Measurements from ENCODE around the gene CCDC102A.
"Not testable (repeated sequence)": the region's sequence is repeated elsewhere in the genome, so short reads cannot be mapped to it uniquely, and the experiment has no call there.

Gene CCDC102A

DNA sequence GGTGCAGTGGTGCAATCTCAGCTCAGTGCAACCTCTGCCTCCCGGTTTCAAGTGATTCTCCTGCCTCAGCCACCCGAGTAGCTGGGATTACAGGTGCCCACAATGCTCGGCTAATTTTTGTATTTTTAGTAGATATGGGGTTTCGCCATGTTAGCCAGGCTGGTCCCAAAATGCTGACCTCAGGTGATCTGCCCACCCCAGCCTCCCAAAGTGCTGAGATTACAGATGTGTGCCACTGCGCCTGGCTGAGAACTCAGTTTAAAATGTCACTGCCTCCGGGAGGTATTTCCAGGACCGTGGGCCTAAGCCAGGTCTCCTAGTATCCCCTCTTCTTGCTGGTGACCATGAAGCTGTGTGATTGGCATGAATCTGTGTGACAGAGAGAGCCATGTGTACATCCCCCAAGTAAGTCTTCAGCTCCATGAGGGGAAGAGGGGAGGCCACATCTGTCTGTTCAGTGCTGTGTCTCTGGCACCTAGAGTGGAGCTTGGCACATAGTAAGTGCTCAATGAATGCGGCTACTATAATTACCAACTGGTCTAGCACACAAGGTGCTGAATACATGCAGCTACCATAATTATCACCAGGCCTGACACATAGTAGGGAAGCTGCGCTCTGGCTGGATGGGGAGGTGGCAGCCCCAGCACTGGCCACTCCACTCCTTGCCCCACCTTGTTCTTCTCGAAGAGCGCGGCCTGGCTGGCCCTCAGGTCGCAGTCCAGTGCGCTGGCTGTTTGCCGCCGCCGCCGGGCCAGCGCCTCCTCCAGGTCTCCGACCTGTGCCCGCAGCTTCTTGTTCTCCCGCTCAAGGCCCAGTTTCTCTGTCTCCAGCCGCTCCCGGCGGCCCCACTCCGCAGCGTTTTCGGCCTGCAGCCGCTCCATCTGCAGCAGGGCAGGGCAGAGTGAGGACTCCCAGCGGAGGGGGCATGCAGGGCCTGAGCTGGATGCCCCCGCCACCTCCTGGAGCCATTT, 18.7 kb downstream of the CCDC102A start:
- no peak for DNase-seq

DNA sequence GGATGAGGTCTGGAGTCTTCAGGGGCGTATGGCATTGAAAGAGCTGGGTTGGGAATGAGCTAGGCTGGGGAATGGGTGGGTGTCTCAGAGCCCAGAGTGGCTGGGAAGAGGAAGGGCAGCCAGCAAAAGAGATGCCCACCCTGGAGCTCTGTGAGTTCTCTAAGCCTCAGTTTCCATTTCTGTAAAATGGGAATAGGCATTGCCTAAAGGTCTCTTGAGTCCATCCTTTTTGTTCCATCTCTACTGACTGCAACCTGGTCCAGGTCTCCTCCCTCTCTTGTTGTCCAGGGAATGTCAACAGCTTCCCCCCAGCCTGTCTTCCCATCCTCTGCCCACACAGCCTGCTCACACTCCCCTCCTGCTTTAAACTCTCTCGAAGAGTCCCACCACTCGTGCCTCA, 19.6 kb downstream of the CCDC102A start:
- DNase-seq, result no peak

DNA sequence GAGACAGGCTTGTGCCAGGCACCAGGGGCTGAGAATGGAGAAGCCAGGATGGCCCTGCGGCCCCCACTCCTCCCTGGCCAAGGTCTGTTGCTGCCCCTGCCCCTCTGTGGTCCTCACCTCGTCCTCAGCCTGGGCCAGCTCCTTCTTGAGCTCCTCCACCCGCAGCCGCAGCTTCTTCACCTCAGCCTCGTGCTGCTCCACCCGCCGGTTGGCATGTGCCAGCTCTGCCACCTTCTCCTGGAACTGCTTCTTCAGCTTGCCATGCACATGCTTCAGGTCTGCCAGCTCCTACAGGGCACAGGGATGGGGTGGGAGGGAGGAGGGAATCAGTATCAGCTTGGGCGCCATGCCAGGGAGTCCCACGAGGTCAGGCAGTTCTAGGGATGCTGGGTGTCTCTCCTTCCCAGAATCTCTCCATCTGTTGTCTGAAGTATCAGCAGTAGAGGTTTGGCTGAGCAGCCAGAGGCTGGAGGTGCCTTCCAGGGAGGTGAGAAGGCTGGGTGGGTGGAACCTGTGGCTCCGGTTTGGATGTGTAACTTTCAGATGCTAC, 20.1 kb downstream of the CCDC102A start:
- DNase-seq, result no peak

DNA sequence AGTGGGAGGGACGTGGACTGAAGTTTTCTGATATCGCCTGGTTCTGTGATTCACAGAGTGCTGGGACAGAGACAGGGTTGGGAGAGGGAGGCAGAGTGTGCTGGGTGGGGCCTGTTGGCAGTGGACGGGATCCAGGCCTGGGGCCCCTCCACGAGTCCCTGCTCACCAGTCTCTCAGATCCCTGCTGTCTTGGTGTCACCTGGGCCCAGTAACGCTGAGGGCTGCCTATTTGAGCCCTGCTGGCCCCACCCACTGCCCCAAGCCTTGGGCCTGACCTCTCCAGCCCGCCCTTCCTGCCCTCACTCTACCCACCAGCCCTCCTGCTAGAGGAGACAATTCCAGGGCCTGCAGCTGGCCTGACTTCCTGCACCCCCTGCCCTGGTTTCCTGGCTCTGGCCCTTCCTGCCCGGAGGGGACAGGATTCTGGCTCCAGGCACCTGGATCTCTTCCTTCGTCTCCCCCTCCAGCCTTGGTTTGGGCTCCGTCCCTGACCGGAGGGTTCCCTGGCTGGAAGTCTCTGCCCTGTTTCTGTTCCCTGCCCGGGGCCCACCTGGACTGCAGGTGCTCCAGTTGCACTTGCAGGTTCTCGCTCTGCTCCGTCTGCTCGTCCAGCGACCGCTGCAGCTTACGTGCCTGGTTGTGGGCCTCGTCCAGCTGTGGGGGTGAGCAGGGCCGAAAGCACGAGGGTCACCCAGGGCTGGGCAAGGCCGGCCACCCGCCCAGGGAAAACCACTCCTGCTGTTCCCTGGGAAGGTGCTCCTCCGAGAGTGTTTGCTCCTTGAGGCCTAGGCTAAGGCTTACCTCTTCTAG, 21.4 kb downstream of the CCDC102A start:
- DNase-seq, result no peak

DNA sequence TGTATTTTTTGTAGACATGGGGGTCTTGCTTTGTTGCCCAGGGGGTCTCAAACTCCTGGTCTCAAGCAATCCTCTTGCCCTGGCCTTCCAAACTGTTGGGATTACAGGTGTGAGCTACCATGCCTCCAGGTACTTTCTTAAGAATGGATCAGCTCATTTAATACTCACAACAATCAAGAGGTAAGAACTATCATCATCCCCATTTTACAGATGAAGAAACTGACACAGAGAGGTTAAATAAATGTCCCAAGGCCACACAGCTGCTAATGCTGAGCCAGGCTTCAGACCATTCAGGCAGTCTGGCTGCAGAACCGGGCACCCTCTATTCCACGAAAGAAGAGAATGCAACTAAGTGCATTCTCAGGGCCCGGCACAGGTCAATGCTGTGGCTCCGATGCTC, 22.0 kb downstream of the CCDC102A start:
- DNase-seq, result no peak

DNA sequence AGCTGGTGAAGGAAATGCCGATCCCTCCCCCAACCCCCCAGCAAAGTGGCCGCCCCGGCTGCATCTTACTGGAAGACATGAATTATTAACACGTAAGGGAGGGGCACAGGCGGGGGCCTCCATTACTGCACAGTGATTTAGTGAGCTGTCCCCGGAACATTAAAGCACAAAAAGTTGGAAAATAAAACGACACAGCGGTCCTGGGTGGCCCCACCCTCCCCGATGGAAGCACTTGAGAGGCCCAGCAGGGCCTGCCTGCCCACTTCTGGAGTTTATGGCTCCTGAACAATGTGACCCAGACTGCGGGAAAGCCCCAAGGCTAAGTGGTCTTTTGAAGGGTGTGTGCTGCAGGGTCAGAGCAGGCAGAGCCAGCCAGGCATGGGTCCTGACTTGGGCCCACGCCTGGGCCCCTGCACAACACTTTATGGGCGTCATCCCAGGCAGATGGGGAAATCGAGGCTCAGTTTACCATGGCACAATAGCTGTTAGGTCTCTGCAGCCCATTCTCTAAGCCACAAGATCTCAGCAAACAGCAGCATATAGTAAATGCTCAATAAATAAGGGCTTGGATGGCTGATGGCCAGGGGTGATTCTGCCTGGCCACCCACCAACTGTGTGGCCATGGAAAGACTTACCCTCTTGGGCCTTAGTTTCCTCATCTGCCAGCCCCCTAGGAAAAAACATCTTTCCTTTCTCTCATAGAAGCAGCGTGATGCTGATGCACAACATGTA, 22.8 kb downstream of the CCDC102A start:
- DNase-seq, result no peak

DNA sequence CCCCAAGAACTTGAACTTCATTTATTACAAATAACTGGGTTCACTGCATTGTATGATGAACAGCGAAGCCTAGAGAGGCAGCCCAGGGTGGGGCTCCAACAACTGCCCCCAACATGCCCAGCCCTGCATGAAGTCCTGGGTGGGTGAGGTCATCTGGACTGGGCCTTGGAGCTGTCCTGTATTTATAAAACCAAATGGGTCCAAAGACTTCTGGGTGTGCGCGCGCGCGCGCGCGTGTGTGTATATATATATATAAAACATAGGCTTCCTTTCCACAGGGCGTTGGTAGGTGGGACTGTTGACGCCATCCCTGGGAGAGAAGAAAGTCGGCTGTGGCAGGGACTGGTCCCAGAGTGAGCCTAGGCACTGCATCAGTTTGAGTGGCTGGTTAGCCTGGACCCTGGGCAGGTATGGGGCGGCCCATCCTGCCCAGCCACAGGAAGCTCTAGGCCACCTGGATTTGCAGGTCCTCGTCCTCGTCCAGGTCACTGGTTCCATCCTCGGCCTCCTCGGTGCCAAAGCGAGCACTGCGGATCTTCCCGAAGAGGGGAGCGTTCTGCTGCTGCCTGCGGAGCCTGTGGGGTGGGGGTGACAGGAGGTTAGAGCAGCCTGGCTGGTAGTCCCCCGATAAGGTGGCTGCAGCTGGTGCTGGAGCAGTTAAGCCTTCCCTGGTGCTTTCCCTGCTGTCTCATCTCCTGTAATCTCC, 23.9 kb downstream of the CCDC102A start:
- no peak for DNase-seq

DNA sequence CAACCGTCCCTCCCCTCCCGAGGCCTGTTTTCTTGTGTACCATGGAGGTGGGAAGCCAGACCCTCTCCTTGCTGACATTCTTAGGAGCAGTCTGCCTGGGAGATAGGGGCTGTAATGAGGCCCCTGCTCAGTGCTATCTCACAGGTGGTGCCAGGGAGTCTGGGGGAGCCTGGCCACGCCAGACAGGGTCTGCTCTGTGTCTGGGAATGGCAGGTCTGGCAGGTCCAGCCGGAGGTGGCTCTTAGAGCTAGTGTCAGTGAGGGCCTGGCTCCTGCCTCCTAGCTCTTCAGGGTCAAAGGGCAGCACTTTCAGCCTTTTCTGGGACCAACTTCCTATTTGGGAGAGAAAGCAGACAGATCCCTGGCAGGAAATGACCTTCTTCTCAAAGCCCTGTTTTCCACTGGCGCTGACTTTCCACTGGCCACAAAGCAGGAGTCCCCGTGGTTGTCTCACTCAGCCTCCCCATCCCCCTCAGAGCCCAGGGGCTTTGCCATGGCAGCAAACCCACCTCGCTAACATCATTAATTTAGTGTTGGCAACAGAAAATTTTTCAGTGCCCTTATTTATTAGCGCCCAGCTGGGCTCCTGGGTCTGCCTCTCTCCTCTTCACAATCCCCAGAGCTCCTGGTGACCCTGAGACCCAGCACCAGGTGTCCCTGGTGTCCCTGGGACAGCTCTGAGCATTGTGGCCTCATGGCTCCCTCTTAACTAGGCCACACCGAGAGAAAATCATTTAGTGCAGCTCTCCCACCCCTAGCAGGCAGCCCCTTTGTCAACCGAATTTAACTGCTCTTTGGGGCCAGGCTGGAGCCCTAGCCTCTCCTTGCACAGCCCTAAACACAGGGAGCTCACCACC, 26.1 kb downstream of the CCDC102A start:
- no peak for DNase-seq

DNA sequence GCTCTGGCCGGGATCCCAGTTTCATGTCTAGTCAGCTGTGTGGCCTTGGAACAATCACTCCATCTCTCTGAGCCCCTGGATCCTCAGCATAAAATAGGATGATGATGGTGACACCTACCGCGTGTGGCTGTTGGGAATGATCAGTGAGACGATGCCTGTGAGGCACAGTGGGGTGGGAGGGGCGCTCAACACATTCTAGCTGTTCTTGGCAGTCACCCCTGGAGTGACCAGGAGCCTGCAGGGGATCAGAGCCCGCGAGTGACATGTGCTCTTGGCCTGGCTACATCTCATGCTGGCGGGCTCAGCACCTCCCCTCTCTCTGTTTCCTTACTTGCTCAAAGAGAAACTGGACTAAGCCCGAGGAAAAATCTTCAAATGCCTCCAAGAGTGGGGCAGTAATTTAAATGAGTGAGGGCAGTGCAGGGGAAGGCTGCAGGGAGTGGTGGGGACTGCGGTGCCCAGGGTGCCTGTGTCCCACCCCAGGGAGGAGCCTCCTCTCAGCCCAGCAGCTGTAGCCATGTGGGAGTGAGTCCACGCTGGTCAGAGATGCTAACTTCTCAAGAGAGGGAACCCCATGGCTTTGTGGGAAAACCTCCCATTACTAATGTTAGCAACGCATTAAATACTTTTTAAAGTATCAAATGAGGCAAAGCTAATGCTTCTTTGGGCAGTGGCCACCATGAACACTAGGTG, 27.0 kb downstream of the CCDC102A start:
- DNase-seq, result no peak

DNA sequence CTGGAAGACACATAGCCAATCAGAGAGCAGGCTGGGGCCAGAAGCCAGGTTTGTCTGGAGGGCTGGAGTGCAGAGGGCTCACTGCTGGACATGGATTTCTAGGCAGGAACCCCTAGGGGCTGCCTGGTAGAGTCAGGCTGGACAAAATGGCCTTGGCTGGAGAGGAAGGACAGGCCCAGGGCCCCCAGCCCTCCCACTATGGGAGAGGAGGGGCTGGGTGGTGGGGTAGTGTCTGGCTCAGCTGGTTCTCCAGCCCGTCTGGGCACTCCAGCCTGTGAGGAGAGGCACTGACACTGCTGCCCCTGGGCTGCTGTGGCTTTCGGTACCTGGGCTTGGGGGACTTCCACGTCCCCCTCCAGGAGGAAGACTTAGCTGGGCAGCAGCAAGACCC, 28.3 kb downstream of the CCDC102A start:
- no peak for DNase-seq

DNA sequence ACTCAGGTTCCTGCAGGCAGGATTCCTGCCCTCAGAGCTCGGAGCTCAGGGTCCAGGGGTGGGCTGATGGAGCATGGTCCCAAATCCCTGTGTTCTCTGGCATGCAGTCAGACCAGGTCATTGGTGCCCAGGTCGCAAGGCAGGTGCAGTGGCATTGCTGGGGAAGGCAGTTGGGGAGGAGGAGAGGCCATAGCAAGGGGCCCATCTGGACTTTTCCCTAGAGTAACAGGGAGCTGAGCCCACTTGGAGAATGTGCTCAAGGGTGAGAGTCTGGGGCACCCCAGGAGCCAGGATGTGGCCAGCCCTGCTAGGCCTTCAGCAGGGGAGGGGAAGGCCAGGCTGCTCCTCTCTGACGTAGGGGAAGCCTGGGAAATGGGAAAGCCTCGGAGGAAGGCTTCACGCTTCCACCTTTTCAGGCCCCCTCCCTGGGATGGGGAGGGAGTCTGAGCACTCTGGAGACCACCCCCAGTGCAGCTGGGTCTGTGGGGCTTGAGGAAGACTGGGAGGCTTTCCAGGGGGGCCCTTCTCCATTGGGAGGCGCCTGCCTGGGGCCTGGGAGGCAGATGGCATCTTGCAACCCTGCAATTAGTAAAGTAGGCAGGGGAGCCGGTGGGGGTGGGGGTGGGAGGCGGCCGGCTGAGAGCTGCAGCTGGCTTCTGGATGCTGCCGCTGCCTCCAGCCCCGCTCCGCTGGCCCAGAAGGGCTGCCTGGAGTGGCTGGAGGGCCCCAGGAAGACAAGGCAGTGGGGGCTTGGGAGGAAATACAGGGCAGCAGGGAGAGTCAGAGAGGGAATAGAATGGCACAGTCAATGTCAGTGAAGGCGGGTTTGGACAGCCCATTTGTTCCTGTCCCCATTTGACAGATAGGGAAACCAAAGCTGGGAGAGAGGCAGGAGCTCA, 29.0 kb downstream of the CCDC102A start:
- DNase-seq, result no peak

DNA sequence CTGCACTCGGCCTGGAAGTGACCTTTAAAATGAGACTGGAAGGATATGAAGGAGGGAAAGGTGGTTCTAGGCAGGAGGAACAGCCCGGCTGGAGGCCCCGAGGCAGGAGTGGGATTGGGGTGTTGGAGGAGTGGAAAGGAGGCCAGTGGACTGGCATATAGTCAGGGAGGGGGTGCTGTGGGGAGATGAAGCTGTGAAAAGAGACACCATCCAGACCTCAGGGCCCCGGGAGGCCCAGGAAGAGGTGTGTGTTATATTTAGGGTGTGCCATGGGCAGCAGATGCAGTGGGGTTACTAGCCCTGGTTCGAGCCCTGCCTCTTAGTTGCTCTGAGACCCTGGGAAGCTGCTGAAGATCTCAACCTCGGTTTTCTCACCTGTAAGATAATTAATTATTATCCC, 31.2 kb downstream of the CCDC102A start:
- DNase-seq, result no peak

DNA sequence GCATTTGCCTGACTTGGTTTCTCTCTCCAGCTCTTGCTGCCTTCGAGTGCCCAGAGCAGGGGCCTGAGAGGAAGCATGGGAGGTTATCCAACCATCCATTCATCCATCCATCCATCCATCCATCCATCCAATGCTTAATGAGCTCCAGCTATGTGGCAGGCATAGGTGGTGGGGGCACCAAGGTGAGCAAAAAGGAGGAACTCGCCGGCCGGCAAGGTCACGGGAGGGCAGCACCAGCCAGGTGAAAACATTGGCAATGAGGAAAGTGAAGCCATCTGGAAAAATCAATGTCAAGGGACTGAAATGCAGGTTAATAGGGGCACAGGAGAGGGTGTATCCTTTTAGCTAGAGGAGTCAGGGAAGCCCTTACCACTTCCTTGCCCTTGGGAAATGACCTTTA, 31.9 kb downstream of the CCDC102A start:
- DNase-seq, result no peak

DNA sequence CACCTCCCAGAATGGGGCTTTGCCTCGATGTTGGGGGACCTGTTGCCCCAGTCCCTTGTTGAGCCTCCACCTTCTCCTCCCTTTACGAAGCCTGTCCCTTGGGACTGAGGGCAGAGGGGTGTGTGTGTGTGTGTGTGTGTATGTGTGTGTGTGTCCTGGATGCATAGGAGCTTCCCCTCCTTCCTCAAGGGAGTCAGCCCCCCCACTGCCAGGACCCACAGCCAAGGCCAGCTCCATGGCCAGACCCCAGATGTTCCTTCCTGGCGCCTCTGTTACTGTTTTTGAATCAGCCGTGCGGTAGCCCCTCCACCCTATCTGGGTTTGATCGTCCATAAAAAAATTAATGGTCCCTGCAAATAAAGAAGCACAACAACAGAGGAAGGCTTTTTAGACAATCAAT, 32.4 kb downstream of the CCDC102A start:
- DNase-seq, result no peak

DNA sequence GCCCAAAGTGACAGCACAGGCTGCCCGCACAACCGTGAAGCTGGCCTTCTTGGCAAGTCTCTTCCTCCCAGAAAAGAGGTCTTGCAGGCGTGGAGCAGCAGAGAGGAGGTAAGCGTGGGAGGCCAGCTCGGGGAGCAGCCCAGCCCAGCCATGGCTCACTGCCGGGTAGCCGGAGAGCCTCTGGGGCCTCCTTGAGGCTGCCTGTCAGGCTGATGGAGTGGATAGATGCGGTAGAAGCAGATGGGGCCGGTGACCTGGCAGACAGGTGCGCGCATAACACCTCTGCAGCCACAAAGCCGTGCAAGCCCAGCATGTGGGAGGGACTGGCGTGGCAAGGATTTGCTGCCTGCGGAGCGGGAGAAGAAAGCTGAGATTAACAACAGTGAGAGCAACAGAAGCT, 33.0 kb downstream of the CCDC102A start:
- DNase-seq, result peak; percentile 45

DNA sequence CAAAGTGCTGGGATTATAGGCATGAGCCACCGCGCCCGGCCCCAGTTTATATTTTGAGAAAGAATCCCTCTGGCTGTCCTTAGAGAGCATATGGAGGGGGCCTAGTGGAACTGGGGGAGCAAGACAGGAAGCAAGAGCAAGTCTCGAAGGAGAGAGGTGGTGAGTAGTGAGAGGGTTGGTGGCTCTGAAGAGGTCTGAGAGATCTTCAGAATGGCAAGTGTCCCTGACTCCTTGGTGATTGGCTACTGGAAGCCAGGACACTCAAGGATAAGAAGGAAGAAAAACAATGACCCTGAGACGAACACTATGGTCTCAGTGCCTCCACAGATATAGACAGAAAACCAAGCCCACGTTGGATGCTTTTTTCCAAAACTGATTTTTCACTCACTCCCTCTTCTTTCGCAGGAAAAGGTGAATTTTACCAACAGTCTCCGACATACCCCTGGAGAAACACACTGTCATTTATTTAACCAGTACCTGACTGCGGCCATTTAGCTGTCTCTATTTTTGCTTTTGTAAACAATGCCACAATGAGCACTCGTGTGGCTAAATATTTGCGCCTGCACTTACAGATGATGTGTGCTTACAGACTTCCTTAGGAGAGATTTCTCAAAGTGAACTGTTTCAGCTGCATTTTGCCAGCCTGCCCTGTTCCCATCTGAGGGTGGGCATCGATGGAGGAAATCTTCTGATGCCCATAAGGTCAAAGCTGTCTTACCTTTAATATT, 34.2 kb downstream of the CCDC102A start:
- DNase-seq, result peak; percentile 57

DNA sequence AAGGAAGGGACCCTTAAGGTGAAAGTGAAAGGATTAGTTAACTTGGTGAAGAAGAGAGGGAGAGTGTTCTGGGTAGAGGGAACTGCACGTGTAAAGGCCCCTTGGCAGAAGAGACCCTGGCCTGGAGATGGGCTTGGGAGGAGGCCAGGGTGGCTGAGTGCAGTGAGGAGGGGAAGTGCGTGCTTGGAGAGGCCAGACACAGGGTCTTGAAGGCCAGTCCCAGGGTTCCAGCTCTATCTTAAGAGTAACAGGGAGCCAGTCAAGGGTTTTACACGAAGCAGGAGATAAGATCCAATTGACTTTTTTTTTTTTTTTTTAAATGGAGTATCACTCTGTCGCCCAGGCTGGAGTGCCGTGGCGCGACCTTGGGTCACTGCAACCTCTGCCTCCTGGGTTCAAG, 34.9 kb downstream of the CCDC102A start:
- DNase-seq, result no peak

DNA sequence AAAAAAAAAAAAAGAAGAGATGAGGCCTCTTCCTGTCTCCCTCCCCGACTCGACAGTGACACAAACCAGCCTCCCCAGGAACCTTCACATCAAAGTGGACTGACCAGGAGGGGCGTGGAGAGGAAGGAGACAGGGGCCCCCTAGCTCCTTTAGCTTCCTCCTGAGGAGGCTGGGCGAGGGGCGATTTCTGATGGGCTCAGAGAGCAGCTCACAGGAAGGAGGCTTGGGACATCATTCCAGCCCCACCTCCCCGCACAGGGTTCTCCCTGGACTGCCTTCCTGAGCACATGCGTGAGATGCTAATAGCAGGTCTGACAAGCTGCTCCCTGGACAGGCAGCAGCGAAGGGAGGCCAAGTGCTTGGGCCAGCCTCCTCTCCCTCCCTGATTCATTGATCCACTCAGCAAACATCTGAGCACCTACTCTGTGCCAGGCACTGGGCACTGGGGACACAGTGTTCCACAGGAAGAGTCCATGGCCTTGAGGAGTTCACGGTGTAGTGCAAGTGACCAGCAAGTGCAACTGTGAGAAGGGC, 35.7 kb downstream of the CCDC102A start:
- no peak for DNase-seq

DNA sequence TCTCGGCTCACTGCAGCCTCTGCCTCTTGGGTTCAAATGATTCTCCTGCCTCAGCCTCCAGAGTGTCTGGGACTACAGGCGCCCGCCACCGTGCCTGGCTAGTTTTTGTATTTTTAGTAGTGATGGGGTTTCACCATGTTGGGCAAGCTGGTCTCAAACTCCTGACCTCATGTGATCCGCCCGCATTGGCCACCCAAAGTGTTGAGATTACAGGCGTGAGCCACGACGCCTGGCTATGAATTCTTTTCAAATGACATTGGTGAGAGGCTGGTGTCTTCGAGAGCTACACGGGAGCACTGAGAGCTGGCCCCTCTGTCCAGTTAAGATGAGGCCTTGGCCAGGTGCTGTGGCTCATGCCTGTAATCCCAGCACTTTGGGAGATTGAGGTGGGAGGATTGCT, 36.4 kb downstream of the CCDC102A start:
- DNase-seq, result not testable (repeated sequence)

All from NCI-H2029 (cell line).